HCT116 (cell line): ENCODE results near the gene PROX2. TPM values are rescaled to one million over a fixed set of nuclear protein-coding genes. Genes with fewer than 3 reads are reported as not detected.

ENCODE experiments used
- ATAC-seq: fragments of 200-7000 bp; cut with Tn5 transposase; 2 replicates; pipeline ENCODE4 v1.9.1; 2020; ENCODE audit warnings: mild to moderate bottlenecking, moderate library complexity
- BruUV-seq: library from RNA; stranded (reverse); fragments of 400-500 nt; replicated peaks from 2 replicates; lab custom pipeline; 2021; lab: Mats Ljungman, UMichigan
- CTCF ChIA-PET: fragments of 300-600 bp; sonication (Branson Sonifier 250); formaldehyde crosslinking; loops from one replicate; lab custom pipeline; 2021; ENCODE audit warnings: antibody characterized with exemption; lab: Charles Lee
- POLR2A ChIA-PET: fragments of 300-600, 350-600 bp; sonication (Branson Sonifier 250); formaldehyde crosslinking; loops from one replicate; lab custom pipeline; 2021; ENCODE audit warnings: antibody characterized with exemption; lab: Charles Lee
- RAD21 ChIA-PET, 2 experiments: fragments of 300-600 bp; sonication (Branson Sonifier 250); formaldehyde crosslinking; loops; one replicate each; lab custom pipeline; 2023; ENCODE audit warnings: low total read pairs in 2 of 2; ENCODE audit not compliant: uncharacterized antibody in 2 of 2, unreplicated experiment in 2 of 2, low non-redundant PET in 1 of 2; lab: Charles Lee
- DNase-seq: peaks from one replicate; pipeline ENCODE4 v3.0.0-alpha.2; 2010; ENCODE audit warnings: low read depth, low spot score
- H2AFZ ChIP-seq: fragments of 200-600 bp; shearing (Covaris generic), sonication (generic); 2 replicates; pipeline ENCODE4 v1.6.1; 2017; ENCODE audit warnings: low read depth, mixed run types, mixed read lengths, antibody characterized with exemption, low read length; ENCODE audit not compliant: poor library complexity, severe bottlenecking
- H3K27ac ChIP-seq: 2 replicates; pipeline ENCODE4 v1.5.1; 2012; ENCODE audit warnings: low read depth, low read length
- H3K27me3 ChIP-seq: fragments of 200-600 bp; sonication (generic); 2 replicates; pipeline ENCODE4 v1.6.1; 2016; ENCODE audit warnings: mixed run types, low read length, mixed read lengths; ENCODE audit not compliant: insufficient read depth
- H3K36me3 ChIP-seq, 2 experiments: fragments of 200-500 bp in 1 of 2; fragments of 200-600 bp in 1 of 2; sonication (Bioruptor generic) in 1 of 2; sonication (generic) in 1 of 2; 2 replicates each; pipeline versions ENCODE4 v1.5.1 to v1.6.1; 2014 to 2016; ENCODE audit warnings: low read length in 2 of 2, inconsistent platforms in 1 of 2, mixed read lengths in 1 of 2, mixed run types in 1 of 2; ENCODE audit not compliant: insufficient read depth in 2 of 2, control insufficient read depth in 1 of 2
- H3K4me1 ChIP-seq, 2 experiments: fragments of 200-600 bp in 1 of 2; sonication (generic) in 1 of 2; 2 replicates each; pipeline versions ENCODE4 v1.5.1 to v1.6.1; 2012 to 2017; ENCODE audit warnings: low read length in 2 of 2, inconsistent platforms in 1 of 2, mild to moderate bottlenecking in 1 of 2, mixed read lengths in 1 of 2, mixed run types in 1 of 2, moderate library complexity in 1 of 2; ENCODE audit not compliant: insufficient read depth in 2 of 2, control insufficient read depth in 1 of 2
- H3K4me2 ChIP-seq: fragments of 200-600 bp; sonication (generic); 2 replicates; pipeline ENCODE4 v1.6.1; 2017; ENCODE audit warnings: mixed run types, low read length, mixed read lengths
- H3K4me3 ChIP-seq, 2 experiments: fragments of 200-600 bp in 1 of 2; sonication (generic) in 1 of 2; replicated peaks in 1 of 2; 2 replicates each; pipeline ENCODE4 v1.5.1; 2011 to 2016; ENCODE audit warnings: low read length in 2 of 2, control low read depth in 1 of 2, low read depth in 1 of 2, mild to moderate bottlenecking in 1 of 2, mixed read lengths in 1 of 2, mixed run types in 1 of 2
- H3K79me2 ChIP-seq: fragments of 200-600 bp; sonication (generic); 2 replicates; pipeline ENCODE4 v1.6.1; 2017; ENCODE audit warnings: mild to moderate bottlenecking, mixed run types, low read length, moderate library complexity, mixed read lengths; ENCODE audit not compliant: insufficient read depth
- H3K9ac ChIP-seq: fragments of 200-600 bp; sonication (generic); 2 replicates; pipeline ENCODE4 v1.6.1; 2016; ENCODE audit warnings: low read length, mixed read lengths
- H3K9me2 ChIP-seq: fragments of 200-600 bp; sonication (generic), shearing (Covaris generic); 2 replicates; pipeline ENCODE4 v1.6.1; 2017; ENCODE audit warnings: mixed run types, mild to moderate bottlenecking, moderate library complexity; ENCODE audit not compliant: insufficient read depth
- H3K9me3 ChIP-seq, 2 experiments: fragments of 200-500 bp in 1 of 2; fragments of 200-600 bp in 1 of 2; sonication (Bioruptor generic) in 1 of 2; sonication (generic) in 1 of 2; 2 replicates each; pipeline ENCODE4 v1.6.1; 2014 to 2017; ENCODE audit warnings: low read length in 2 of 2, mixed read lengths in 2 of 2, inconsistent platforms in 1 of 2, low read depth in 1 of 2, mild to moderate bottlenecking in 1 of 2, mixed run types in 1 of 2, moderate library complexity in 1 of 2; ENCODE audit not compliant: control insufficient read depth in 1 of 2, insufficient read depth in 1 of 2
- H4K20me1 ChIP-seq: fragments of 200-600 bp; sonication (generic), shearing (Covaris generic); 2 replicates; pipeline ENCODE4 v1.6.1; 2017; ENCODE audit warnings: mixed run types, mild to moderate bottlenecking, moderate library complexity; ENCODE audit not compliant: insufficient read depth
- CBX3 ChIP-seq: IDR thresholded peaks from 2 replicates; pipeline ENCODE4 v1.6.1; 2012; ENCODE audit warnings: low read depth
- EZH2phosphoT487 ChIP-seq: fragments of 200-600 bp; IDR thresholded peaks from 2 replicates; pipeline ENCODE4 v1.6.1; 2018; ENCODE audit warnings: antibody characterized with exemption, borderline replicate concordance
- POLR2A ChIP-seq: IDR thresholded peaks from 2 replicates; pipeline ENCODE4 v1.7.0; 2011; ENCODE audit warnings: borderline replicate concordance; ENCODE audit not compliant: insufficient read depth, insufficient read length; ENCODE audit errors: extremely low read depth
- REST ChIP-seq: IDR thresholded peaks from 2 replicates; pipeline ENCODE4 v1.6.1; 2012; ENCODE audit warnings: low read depth
- SP1 ChIP-seq: IDR thresholded peaks from 2 replicates; pipeline ENCODE4 v1.6.1; 2012; ENCODE audit warnings: low read depth
- intact Hi-C: fragments of 100-400 bp; cut with micrococcal nuclease; formaldehyde crosslinking; loops from 2 replicates; pipeline ENCODE4 v1.10.0; 2022
- total RNA-seq: library from RNA; stranded (reverse); gene quantifications from one replicate; pipeline ENCODE4 v1.2.1, GENCODE V29; 2021; ENCODE audit not compliant: unreplicated experiment

PROX2 gene
- total RNA-seq, 1 experiment from 2014 or later = not detected

- RAD21 ChIA-PET = no interaction called here
- Histone ChIP-seq H2AFZ (no peak overlapping the region), H3K4me1 (no peaks in the 10 kb centered on the region), H3K4me3 (no peak overlapping the region), H3K9me3 (no peaks in the 10 kb centered on the region), H4K20me1 (no peaks in the 10 kb centered on the region), H3K36me3 (peaks cover 4 to 8% of the 10 kb centered on the region in 2 experiments; a peak in 2 of 4 replicates), H3K27me3 (no peaks in the 10 kb centered on the region), H3K27ac (no peak overlapping the region), H3K4me2 (no peak overlapping the region), H3K9ac (no peak overlapping the region), H3K79me2 (no peaks in the 10 kb centered on the region), H3K9me2 (no peaks in the 10 kb centered on the region)
- DNase-seq = no peak
- POLR2A ChIA-PET = no interaction called here
- no peak for TF ChIP-seq POLR2A
- TF ChIP-seq SP1 = no peak
- no peak for TF ChIP-seq EZH2phosphoT487
- no peak for TF ChIP-seq REST
- TF ChIP-seq CBX3 = no peak
- BruUV-seq = no TSS peak
- no peak for ATAC-seq
- CTCF ChIA-PET = interaction anchor here (0.6 kb wide), 1 partner anchor 20 kb away, joined by 3 read pairs; no protein-coding TSS in a partner anchor
- intact Hi-C loops = no loop called here
Measured at GRCh38 chr14:74841230-74842207, 34.4 kb downstream of the PROX2 start.
